ENCODE data around the gene ITPR2.

- TF ChIP-seq EZH2 (IDR thresholded peaks at IDR 0.05; ENCODE audit: borderline replicate concordance, low read length) (no peak), CTCF (IDR thresholded peaks at IDR 0.05; ENCODE audit: low read length) (no peak)
Observed at GRCh38 chr12:26777236-26777635, 55.8 kb downstream of the ITPR2 start.

Measured in OCI-LY1 (cell line).